Endodermal cell (in vitro differentiated cells): ENCODE results near the gene BAIAP2. TPM values are rescaled to one million over a fixed set of nuclear protein-coding genes. Genes with fewer than 3 reads are reported as not detected.

Source experiments
- DNase-seq: peaks from one replicate; pipeline ENCODE4 v3.0.0-alpha.2; 2017
- H3K27ac ChIP-seq: 2 replicates; pipeline ENCODE4 v1.5.1; 2013; ENCODE audit warnings: mild to moderate bottlenecking, low read depth, low read length, moderate library complexity
- H3K27me3 ChIP-seq: 2 replicates; pipeline ENCODE4 v1.6.1; 2013; ENCODE audit warnings: mild to moderate bottlenecking, low read length, moderate library complexity; ENCODE audit not compliant: insufficient read depth, control insufficient read depth, poor library complexity, severe bottlenecking
- H3K36me3 ChIP-seq: 2 replicates; pipeline ENCODE4 v1.7.0; 2013; ENCODE audit warnings: mild to moderate bottlenecking, low read length, moderate library complexity; ENCODE audit not compliant: control insufficient read depth, insufficient read depth
- H3K4me1 ChIP-seq: one replicate; pipeline ENCODE4 v1.7.0; 2013; ENCODE audit warnings: low read length; ENCODE audit not compliant: control insufficient read depth, insufficient read depth
- H3K4me3 ChIP-seq: 2 replicates; pipeline ENCODE4 v1.5.1; 2013; ENCODE audit warnings: mild to moderate bottlenecking, low read length, moderate library complexity
- H3K9ac ChIP-seq: 2 replicates; pipeline ENCODE4 v1.6.1; 2013; ENCODE audit warnings: mild to moderate bottlenecking, low read length, moderate library complexity; ENCODE audit not compliant: poor library complexity, severe bottlenecking; ENCODE audit errors: extremely low read depth
- H3K9me3 ChIP-seq: 2 replicates; pipeline ENCODE4 v1.6.1; 2013; ENCODE audit warnings: mild to moderate bottlenecking, low read length, moderate library complexity; ENCODE audit not compliant: control insufficient read depth
- H3K27ac Mint-ChIP-seq: 2 replicates; pipeline ENCODE4 v1.8.0; 2020; ENCODE audit warnings: mixed read lengths
- H3K27me3 Mint-ChIP-seq: 2 replicates; pipeline ENCODE4 v1.8.0; 2021; ENCODE audit warnings: mild to moderate bottlenecking, mixed read lengths; ENCODE audit not compliant: insufficient read depth
- H3K36me3 Mint-ChIP-seq: 2 replicates; pipeline ENCODE4 v1.8.0; 2020; ENCODE audit warnings: low read depth, mixed read lengths
- H3K4me1 Mint-ChIP-seq: 2 replicates; pipeline ENCODE4 v1.8.0; 2020; ENCODE audit warnings: mixed read lengths
- H3K4me3 Mint-ChIP-seq: 2 replicates; pipeline ENCODE4 v1.8.0; 2020; ENCODE audit warnings: mild to moderate bottlenecking, moderate library complexity, mixed read lengths
- H3K9me3 Mint-ChIP-seq: 2 replicates; pipeline ENCODE4 v1.8.0; 2020; ENCODE audit warnings: mild to moderate bottlenecking, mixed read lengths
- WGBS, 2 experiments: methylation state at CpG; one replicate each; pipeline versions ENCODE4 v1.1.5 to v1.1.7; 2013; ENCODE audit warnings: missing lambda C conversion rate in 2 of 2, mixed read lengths in 1 of 2; ENCODE audit not compliant: insufficient coverage in 1 of 2, insufficient read length in 1 of 2; 5-methylcytosine and 5-hydroxymethylcytosine counted together
- total RNA-seq, 2 donors: library from RNA; stranded (reverse); fragmentation: NEBNext Ultra II Directional in 1 of 2; extraction: Animal tissue kit (Norgen Biotek cat#: 25700) in 1 of 2; gene quantifications; 2 replicates in 1 of 2; 3 replicates in 1 of 2; pipeline ENCODE4 v1.2.1, GENCODE V29; 2021
- TF ChIP-seq, protein P1 (sequence below): fragments of 200-600 bp; sonication (generic); conservative IDR thresholded peaks from 2 replicates; pipeline ENCODE4 v1.5.0; 2021; ENCODE audit warnings: antibody characterized with exemption, mild to moderate bottlenecking

Gene BAIAP2
- total RNA-seq, 2 donors from 2014 or later: 24.9 to 32.7 TPM

GRCh38 chr17:81102869-81103268, 67.9 kb downstream of the BAIAP2 start:
- Histone ChIP-seq H3K27ac (no peak overlapping the region), H3K9me3 (no peaks in the 10 kb centered on the region), H3K4me3 (no peak overlapping the region), H3K27me3 (no peaks in the 10 kb centered on the region), H3K9ac (no peak overlapping the region), H3K36me3 (peaks cover 4% of the 10 kb centered on the region), H3K4me1 (no peaks in the 10 kb centered on the region)
- Mint-ChIP-seq H3K4me3 (no peak overlapping the region), H3K9me3 (no peaks in the 10 kb centered on the region), H3K27me3 (no peaks in the 10 kb centered on the region), H3K27ac (no peak overlapping the region), H3K4me1 (no peaks in the 10 kb centered on the region), H3K36me3 (no peaks in the 10 kb centered on the region)
- WGBS, 2 experiments: 92 to 96% methylated on average over 10 to 17 of the region's 17 CpGs
- DNase-seq: no peak
- TF ChIP-seq, protein P1, sequence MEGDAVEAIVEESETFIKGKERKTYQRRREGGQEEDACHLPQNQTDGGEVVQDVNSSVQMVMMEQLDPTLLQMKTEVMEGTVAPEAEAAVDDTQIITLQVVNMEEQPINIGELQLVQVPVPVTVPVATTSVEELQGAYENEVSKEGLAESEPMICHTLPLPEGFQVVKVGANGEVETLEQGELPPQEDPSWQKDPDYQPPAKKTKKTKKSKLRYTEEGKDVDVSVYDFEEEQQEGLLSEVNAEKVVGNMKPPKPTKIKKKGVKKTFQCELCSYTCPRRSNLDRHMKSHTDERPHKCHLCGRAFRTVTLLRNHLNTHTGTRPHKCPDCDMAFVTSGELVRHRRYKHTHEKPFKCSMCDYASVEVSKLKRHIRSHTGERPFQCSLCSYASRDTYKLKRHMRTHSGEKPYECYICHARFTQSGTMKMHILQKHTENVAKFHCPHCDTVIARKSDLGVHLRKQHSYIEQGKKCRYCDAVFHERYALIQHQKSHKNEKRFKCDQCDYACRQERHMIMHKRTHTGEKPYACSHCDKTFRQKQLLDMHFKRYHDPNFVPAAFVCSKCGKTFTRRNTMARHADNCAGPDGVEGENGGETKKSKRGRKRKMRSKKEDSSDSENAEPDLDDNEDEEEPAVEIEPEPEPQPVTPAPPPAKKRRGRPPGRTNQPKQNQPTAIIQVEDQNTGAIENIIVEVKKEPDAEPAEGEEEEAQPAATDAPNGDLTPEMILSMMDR: no peak

- WGBS, 2 experiments: 95% methylated on average over 20 of the region's 20 CpGs; no CpG with 5 or more reads in 1 of the 2 experiments
- H3K4me1 ChIP-seq: no peaks in the 10 kb centered on the region
- Mint-ChIP-seq H3K27me3 (no peaks in the 10 kb centered on the region), H3K36me3 (no peaks in the 10 kb centered on the region), H3K9me3 (no peaks in the 10 kb centered on the region), H3K4me3 (no peak overlapping the region), H3K27ac (no peak overlapping the region), H3K4me1 (no peaks in the 10 kb centered on the region)
- no peak overlapping the region for H3K27ac ChIP-seq
- peaks cover 4% of the 10 kb centered on the region for H3K36me3 ChIP-seq
- H3K4me3 ChIP-seq: no peak overlapping the region
- no peaks in the 10 kb centered on the region for H3K27me3 ChIP-seq
- H3K9ac ChIP-seq: no peak overlapping the region
- H3K9me3 ChIP-seq: no peaks in the 10 kb centered on the region
- DNase-seq: no peak
- TF ChIP-seq, protein P1: no peak
These were observed 68.4 kb downstream of the BAIAP2 start for GRCh38 chr17:81103379-81103778.

GRCh38 chr17:81106716-81107115, 71.8 kb downstream of the BAIAP2 start:
- Histone ChIP-seq H3K27me3 (no peaks in the 10 kb centered on the region), H3K27ac (no peak overlapping the region), H3K36me3 (no peaks in the 10 kb centered on the region), H3K9me3 (no peaks in the 10 kb centered on the region), H3K9ac (no peak overlapping the region), H3K4me3 (no peak overlapping the region), H3K4me1 (no peaks in the 10 kb centered on the region)
- no peaks in the 10 kb centered on the region for H3K27me3 Mint-ChIP-seq
- no peak overlapping the region for H3K27ac Mint-ChIP-seq
- WGBS, 2 experiments: 91 to 93% methylated on average over 19 to 24 of the region's 24 CpGs
- H3K36me3 Mint-ChIP-seq: no peaks in the 10 kb centered on the region
- H3K4me3 Mint-ChIP-seq: no peak overlapping the region
- TF ChIP-seq, protein P1: no peak
- DNase-seq: no peak
- no peaks in the 10 kb centered on the region for H3K9me3 Mint-ChIP-seq
- H3K4me1 Mint-ChIP-seq: no peaks in the 10 kb centered on the region
